ENCODE measurements around the gene PNMA6E.

The PNMA6E gene

GRCh38 chrX:153351981-153352380 is 49.2 kb downstream of the PNMA6E start:
- no peak overlapping the region for H2AFZ ChIP-seq (ENCODE audit: low read length, unreplicated experiment)

GRCh38 chrX:153349952-153350351 is 51.2 kb downstream of the PNMA6E start:
- Histone ChIP-seq H3K79me2 (ENCODE audit: control insufficient read depth, insufficient read depth, low read length, unreplicated experiment) (no peaks in the 10 kb centered on the region), H2AFZ (ENCODE audit: low read length, unreplicated experiment) (no peak overlapping the region), H3K27me3 (ENCODE audit: insufficient read depth, low read length) (no peaks in the 10 kb centered on the region), H3K4me3 (ENCODE audit: low read depth, low read length) (no peak overlapping the region), H3K36me3 (ENCODE audit: insufficient read depth, low read length) (peaks cover 3% of the 10 kb centered on the region; the same call in 1 of the 2 replicates), H3K27ac (ENCODE audit: low read depth, low read length) (no peak overlapping the region), H3K4me1 (ENCODE audit: control insufficient read depth, insufficient read depth, low read length, unreplicated experiment) (no peaks in the 10 kb centered on the region)

More at GRCh38 chrX:153351981-153352380, 49.2 kb downstream of the PNMA6E start:
- Histone ChIP-seq H3K27ac (ENCODE audit: low read depth, low read length) (no peak overlapping the region), H3K4me1 (ENCODE audit: control insufficient read depth, insufficient read depth, low read length, unreplicated experiment) (no peaks in the 10 kb centered on the region), H3K36me3 (ENCODE audit: insufficient read depth, low read length) (no peaks in the 10 kb centered on the region), H3K4me3 (ENCODE audit: low read depth, low read length) (no peak overlapping the region), H3K27me3 (ENCODE audit: insufficient read depth, low read length) (no peaks in the 10 kb centered on the region), H3K79me2 (ENCODE audit: control insufficient read depth, insufficient read depth, low read length, unreplicated experiment) (no peaks in the 10 kb centered on the region)

GRCh38 chrX:153348421-153348820 is 52.7 kb downstream of the PNMA6E start:
- H2AFZ ChIP-seq (ENCODE audit: low read length, unreplicated experiment): no peak overlapping the region
- H3K79me2 ChIP-seq (ENCODE audit: control insufficient read depth, insufficient read depth, low read length, unreplicated experiment): no peaks in the 10 kb centered on the region
- H3K27ac ChIP-seq (ENCODE audit: low read depth, low read length): no peak overlapping the region
- H3K4me1 ChIP-seq (ENCODE audit: control insufficient read depth, insufficient read depth, low read length, unreplicated experiment): no peaks in the 10 kb centered on the region
- peaks cover 3% of the 10 kb centered on the region; the same call in 1 of the 2 replicates for H3K36me3 ChIP-seq (ENCODE audit: insufficient read depth, low read length)
- H3K4me3 ChIP-seq (ENCODE audit: low read depth, low read length): no peak overlapping the region
- H3K27me3 ChIP-seq (ENCODE audit: insufficient read depth, low read length): no peaks in the 10 kb centered on the region

- no peak overlapping the region for H3K27ac ChIP-seq (ENCODE audit: low read depth, low read length)
- peaks cover 3% of the 10 kb centered on the region for H3K79me2 ChIP-seq (ENCODE audit: control insufficient read depth, insufficient read depth, low read length, unreplicated experiment)
- no peaks in the 10 kb centered on the region for H3K4me1 ChIP-seq (ENCODE audit: control insufficient read depth, insufficient read depth, low read length, unreplicated experiment)
- peaks cover 3% of the 10 kb centered on the region; the same call in 1 of the 2 replicates for H3K36me3 ChIP-seq (ENCODE audit: insufficient read depth, low read length)
- no peak overlapping the region for H2AFZ ChIP-seq (ENCODE audit: low read length, unreplicated experiment)
- H3K4me3 ChIP-seq (ENCODE audit: low read depth, low read length): no peak overlapping the region
- no peaks in the 10 kb centered on the region for H3K27me3 ChIP-seq (ENCODE audit: insufficient read depth, low read length)
Observed at GRCh38 chrX:153347530-153347929, 53.6 kb downstream of the PNMA6E start.
